ENCODE data around the gene PIGR. TPM values are rescaled to one million over a fixed set of nuclear protein-coding genes. Genes with fewer than 3 reads are reported as not detected.

Gene PIGR
- total RNA-seq, 1 experiment from 2014 or later, result 2.6 TPM

- no peak overlapping the region for H2AFZ ChIP-seq (ENCODE audit: low read depth, low read length, poor library complexity, severe bottlenecking)
- no peaks in the 10 kb centered on the region for H3K9me2 ChIP-seq (ENCODE audit: insufficient read depth)
- ATAC-seq (no peak), DNase-seq (ENCODE audit: low read depth, low spot score) (no peak)
- no peaks in the 10 kb centered on the region for H3K36me3 ChIP-seq (ENCODE audit: control insufficient read depth in 1 of 2, insufficient read depth in 2 of 2, low read length in 2 of 2)
- ChIA-PET CTCF (no interaction called here), RAD21 (ENCODE audit: low non-redundant PET in 1 of 2, low total read pairs in 2 of 2, uncharacterized antibody in 2 of 2, unreplicated experiment in 2 of 2) (no interaction called here), POLR2A (no interaction called here)
- no TSS peak for BruUV-seq (replicated peaks)
- intact Hi-C loops (cut with micrococcal nuclease), result no loop called here
- no peaks in the 10 kb centered on the region for H4K20me1 ChIP-seq (ENCODE audit: insufficient read depth)
- H3K27me3 ChIP-seq (ENCODE audit: insufficient read depth, low read length), result no peaks in the 10 kb centered on the region
- H3K27ac ChIP-seq (ENCODE audit: low read depth, low read length), result no peak overlapping the region
- no peak overlapping the region for H3K9ac ChIP-seq (ENCODE audit: low read length)
- H3K4me3 ChIP-seq (replicated peaks in 1 of 2; ENCODE audit: low read depth in 1 of 2, low read length in 2 of 2), result no peak overlapping the region
- H3K79me2 ChIP-seq (ENCODE audit: insufficient read depth, low read length), result no peaks in the 10 kb centered on the region
- no peak overlapping the region for H3K4me2 ChIP-seq (ENCODE audit: low read length)
- no peaks in the 10 kb centered on the region for H3K9me3 ChIP-seq (ENCODE audit: control insufficient read depth in 1 of 2, insufficient read depth in 1 of 2, low read depth in 1 of 2, low read length in 2 of 2)
- no peaks in the 10 kb centered on the region for H3K4me1 ChIP-seq (ENCODE audit: control insufficient read depth in 1 of 2, insufficient read depth in 2 of 2, low read length in 2 of 2)
- TF ChIP-seq FOSL1 (IDR thresholded peaks at IDR 0.05; ENCODE audit: low read depth) (no peak), EZH2phosphoT487 (IDR thresholded peaks at IDR 0.05; ENCODE audit: borderline replicate concordance) (no peak), CBX3 (IDR thresholded peaks at IDR 0.05; ENCODE audit: low read depth) (no peak), TCF7L2 (IDR thresholded peaks at IDR 0.05; ENCODE audit: borderline replicate concordance, extremely low read depth, insufficient read depth, insufficient read length) (no peak), POLR2AphosphoS5 (IDR thresholded peaks at IDR 0.05; ENCODE audit: low read depth, low read length) (no peak), ZNF274 (IDR thresholded peaks at IDR 0.05; ENCODE audit: low read depth, low read length) (no peak), POLR2A (IDR thresholded peaks at IDR 0.05; ENCODE audit: borderline replicate concordance, extremely low read depth, insufficient read depth, insufficient read length) (no peak), MAX (IDR thresholded peaks at IDR 0.05) (no peak), EGR1 (IDR thresholded peaks at IDR 0.05; ENCODE audit: low read depth) (no peak), ZFX (IDR thresholded peaks at IDR 0.05) (no peak), SIN3A (IDR thresholded peaks at IDR 0.05; ENCODE audit: low read depth) (no peak), EZH2 (IDR thresholded peaks at IDR 0.05) (no peak), CEBPB (IDR thresholded peaks at IDR 0.05; ENCODE audit: low read depth) (no peak)
- TF ChIP-seq, protein P1, sequence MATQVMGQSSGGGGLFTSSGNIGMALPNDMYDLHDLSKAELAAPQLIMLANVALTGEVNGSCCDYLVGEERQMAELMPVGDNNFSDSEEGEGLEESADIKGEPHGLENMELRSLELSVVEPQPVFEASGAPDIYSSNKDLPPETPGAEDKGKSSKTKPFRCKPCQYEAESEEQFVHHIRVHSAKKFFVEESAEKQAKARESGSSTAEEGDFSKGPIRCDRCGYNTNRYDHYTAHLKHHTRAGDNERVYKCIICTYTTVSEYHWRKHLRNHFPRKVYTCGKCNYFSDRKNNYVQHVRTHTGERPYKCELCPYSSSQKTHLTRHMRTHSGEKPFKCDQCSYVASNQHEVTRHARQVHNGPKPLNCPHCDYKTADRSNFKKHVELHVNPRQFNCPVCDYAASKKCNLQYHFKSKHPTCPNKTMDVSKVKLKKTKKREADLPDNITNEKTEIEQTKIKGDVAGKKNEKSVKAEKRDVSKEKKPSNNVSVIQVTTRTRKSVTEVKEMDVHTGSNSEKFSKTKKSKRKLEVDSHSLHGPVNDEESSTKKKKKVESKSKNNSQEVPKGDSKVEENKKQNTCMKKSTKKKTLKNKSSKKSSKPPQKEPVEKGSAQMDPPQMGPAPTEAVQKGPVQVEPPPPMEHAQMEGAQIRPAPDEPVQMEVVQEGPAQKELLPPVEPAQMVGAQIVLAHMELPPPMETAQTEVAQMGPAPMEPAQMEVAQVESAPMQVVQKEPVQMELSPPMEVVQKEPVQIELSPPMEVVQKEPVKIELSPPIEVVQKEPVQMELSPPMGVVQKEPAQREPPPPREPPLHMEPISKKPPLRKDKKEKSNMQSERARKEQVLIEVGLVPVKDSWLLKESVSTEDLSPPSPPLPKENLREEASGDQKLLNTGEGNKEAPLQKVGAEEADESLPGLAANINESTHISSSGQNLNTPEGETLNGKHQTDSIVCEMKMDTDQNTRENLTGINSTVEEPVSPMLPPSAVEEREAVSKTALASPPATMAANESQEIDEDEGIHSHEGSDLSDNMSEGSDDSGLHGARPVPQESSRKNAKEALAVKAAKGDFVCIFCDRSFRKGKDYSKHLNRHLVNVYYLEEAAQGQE (IDR thresholded peaks at IDR 0.05; ENCODE audit: low read depth), result no peak
Measured at GRCh38 chr1:206953626-206954025, 7.4 kb upstream of the PIGR start.

Measured in HCT116 (cell line).